ENCODE data around the gene WIZ. TPM values are rescaled to one million over a fixed set of nuclear protein-coding genes. Genes with fewer than 3 reads are reported as not detected.

Gene WIZ
- total and polyA plus RNA-seq, 2 donors (not counting 1 experiment from before 2014, with no cell fraction given): 15.0 to 24.8 TPM

GRCh38 chr19:15374796-15375440 lies 74.8 kb downstream of the WIZ start:
- peaks cover 92% of the 10 kb centered on the region for H3K79me2 ChIP-seq (ENCODE audit: control insufficient read depth, insufficient read depth, low read length)
- H3K27me3 Mint-ChIP-seq: no peaks in the 10 kb centered on the region
- H3K4me2 ChIP-seq (replicated peaks; ENCODE audit: low read depth, low read length, poor library complexity, severe bottlenecking): no peak overlapping the region
- WGBS (ENCODE audit: insufficient coverage): 95% methylated on average over 23 of the region's 24 CpGs
- H2AFZ ChIP-seq (ENCODE audit: insufficient read depth, low read depth, low read length, poor library complexity, severe bottlenecking): no peak overlapping the region
- no peak for DNase-seq
- peaks cover 18 to 22% of the 10 kb centered on the region in 2 donors for H3K4me1 ChIP-seq (ENCODE audit: control insufficient read depth in 2 of 2, insufficient read depth in 2 of 2, low read length in 2 of 2)
- TF ChIP-seq EZH2 (IDR thresholded peaks at IDR 0.05; ENCODE audit: borderline replicate concordance, insufficient read depth, low read depth, low read length, poor library complexity, severe bottlenecking): no peak
- TF ChIP-seq, protein P1, sequence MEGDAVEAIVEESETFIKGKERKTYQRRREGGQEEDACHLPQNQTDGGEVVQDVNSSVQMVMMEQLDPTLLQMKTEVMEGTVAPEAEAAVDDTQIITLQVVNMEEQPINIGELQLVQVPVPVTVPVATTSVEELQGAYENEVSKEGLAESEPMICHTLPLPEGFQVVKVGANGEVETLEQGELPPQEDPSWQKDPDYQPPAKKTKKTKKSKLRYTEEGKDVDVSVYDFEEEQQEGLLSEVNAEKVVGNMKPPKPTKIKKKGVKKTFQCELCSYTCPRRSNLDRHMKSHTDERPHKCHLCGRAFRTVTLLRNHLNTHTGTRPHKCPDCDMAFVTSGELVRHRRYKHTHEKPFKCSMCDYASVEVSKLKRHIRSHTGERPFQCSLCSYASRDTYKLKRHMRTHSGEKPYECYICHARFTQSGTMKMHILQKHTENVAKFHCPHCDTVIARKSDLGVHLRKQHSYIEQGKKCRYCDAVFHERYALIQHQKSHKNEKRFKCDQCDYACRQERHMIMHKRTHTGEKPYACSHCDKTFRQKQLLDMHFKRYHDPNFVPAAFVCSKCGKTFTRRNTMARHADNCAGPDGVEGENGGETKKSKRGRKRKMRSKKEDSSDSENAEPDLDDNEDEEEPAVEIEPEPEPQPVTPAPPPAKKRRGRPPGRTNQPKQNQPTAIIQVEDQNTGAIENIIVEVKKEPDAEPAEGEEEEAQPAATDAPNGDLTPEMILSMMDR (IDR thresholded peaks at IDR 0.05): no peak
- H3K27ac Mint-ChIP-seq: no peak overlapping the region
- intact Hi-C loops (cut with micrococcal nuclease): no loop called here
- ChIA-PET CTCF (no interaction called here), POLR2A (no interaction called here)
- H3K27ac ChIP-seq (ENCODE audit: low read length in 2 of 2): no peak overlapping the region
- H3K4me3 Mint-ChIP-seq: no peak overlapping the region
- H3K9me3 ChIP-seq (ENCODE audit: control extremely low read depth in 1 of 3, control insufficient read depth in 2 of 3, insufficient read depth in 1 of 3, low read length in 2 of 3): no peaks in the 10 kb centered on the region
- H3K4me3 ChIP-seq (ENCODE audit: control extremely low read depth in 1 of 5, extremely low read depth in 1 of 5, insufficient read depth in 1 of 5, low read depth in 2 of 5, low read length in 4 of 5): no peak overlapping the region
- H3K36me3 ChIP-seq (replicated peaks in 1 of 2; ENCODE audit: control extremely low read depth in 1 of 2, control insufficient read depth in 1 of 2, extremely low read depth in 1 of 2, insufficient read depth in 2 of 2, low read length in 1 of 2): peaks cover 2 to 49% of the 10 kb centered on the region in 2 experiments
- no peaks in the 10 kb centered on the region for H3K27me3 ChIP-seq (replicated peaks in 1 of 4; ENCODE audit: control extremely low read depth in 1 of 4, control insufficient read depth in 3 of 4, insufficient read depth in 4 of 4, low read length in 3 of 4)
- H3K4me1 Mint-ChIP-seq: peaks cover 25% of the 10 kb centered on the region
- H3K9me3 Mint-ChIP-seq (ENCODE audit: insufficient read depth): no peaks in the 10 kb centered on the region
- peaks cover 92% of the 10 kb centered on the region for H4K20me1 ChIP-seq (ENCODE audit: control insufficient read depth, insufficient read depth, low read length, poor library complexity, severe bottlenecking)
- no peak for ATAC-seq (ENCODE audit: low read depth)
- H3K9ac ChIP-seq (ENCODE audit: low read length): no peak overlapping the region

DNA sequence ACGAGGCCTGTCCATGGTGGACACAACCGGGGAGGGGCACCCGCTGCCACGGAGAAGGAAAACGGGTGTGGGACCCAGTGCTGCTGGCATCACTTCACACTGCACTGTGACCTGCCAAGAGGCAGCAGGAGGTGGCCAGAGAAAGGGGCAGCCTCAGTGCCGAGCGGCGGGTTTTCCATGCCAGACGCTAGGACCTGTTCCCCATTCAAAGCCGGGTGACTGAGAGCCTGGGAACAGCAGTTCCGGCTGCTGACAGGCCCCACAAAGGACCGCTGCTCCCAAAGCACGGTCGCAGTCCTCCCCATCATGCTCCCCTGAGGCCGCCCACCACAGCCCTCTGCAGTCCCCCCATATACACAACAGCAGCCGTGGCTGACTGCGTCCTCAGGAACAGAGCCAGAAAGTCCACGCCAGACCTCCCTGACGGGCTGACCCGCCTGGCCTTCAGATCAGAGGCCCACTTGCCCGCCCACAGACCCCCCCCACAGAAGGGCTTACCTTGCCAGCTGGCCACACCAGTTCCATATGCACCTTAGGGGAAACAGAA lies 75.6 kb downstream of the WIZ start:
- ChIA-PET POLR2A (no interaction called here), CTCF (no interaction called here)
- Histone ChIP-seq H3K9ac (ENCODE audit: low read length) (no peak overlapping the region), H3K27me3 (replicated peaks in 1 of 4; ENCODE audit: control extremely low read depth in 1 of 4, control insufficient read depth in 3 of 4, insufficient read depth in 4 of 4, low read length in 3 of 4) (no peaks in the 10 kb centered on the region), H3K4me2 (replicated peaks; ENCODE audit: low read depth, low read length, poor library complexity, severe bottlenecking) (no peak overlapping the region), H3K9me3 (ENCODE audit: control extremely low read depth in 1 of 3, control insufficient read depth in 2 of 3, insufficient read depth in 1 of 3, low read length in 2 of 3) (no peaks in the 10 kb centered on the region), H4K20me1 (ENCODE audit: control insufficient read depth, insufficient read depth, low read length, poor library complexity, severe bottlenecking) (peaks cover 99% of the 10 kb centered on the region), H2AFZ (ENCODE audit: insufficient read depth, low read depth, low read length, poor library complexity, severe bottlenecking) (no peak overlapping the region), H3K4me1 (ENCODE audit: control insufficient read depth in 2 of 2, insufficient read depth in 2 of 2, low read length in 2 of 2) (peaks cover 18 to 22% of the 10 kb centered on the region in 2 donors), H3K79me2 (ENCODE audit: control insufficient read depth, insufficient read depth, low read length) (peaks cover 99% of the 10 kb centered on the region), H3K27ac (ENCODE audit: low read length in 2 of 2) (no peak overlapping the region), H3K36me3 (replicated peaks in 1 of 2; ENCODE audit: control extremely low read depth in 1 of 2, control insufficient read depth in 1 of 2, extremely low read depth in 1 of 2, insufficient read depth in 2 of 2, low read length in 1 of 2) (peaks cover 2 to 56% of the 10 kb centered on the region in 2 experiments), H3K4me3 (ENCODE audit: control extremely low read depth in 1 of 5, extremely low read depth in 1 of 5, insufficient read depth in 1 of 5, low read depth in 2 of 5, low read length in 4 of 5) (no peak overlapping the region)
- intact Hi-C loops (cut with micrococcal nuclease): no loop called here
- H3K4me1 Mint-ChIP-seq: peaks cover 23% of the 10 kb centered on the region
- H3K9me3 Mint-ChIP-seq (ENCODE audit: insufficient read depth): no peaks in the 10 kb centered on the region
- no peaks in the 10 kb centered on the region for H3K27me3 Mint-ChIP-seq
- H3K4me3 Mint-ChIP-seq: no peak overlapping the region
- DNase-seq (no peak), ATAC-seq (ENCODE audit: low read depth) (no peak)
- 94% methylated on average over 21 of the region's 21 CpGs for WGBS (ENCODE audit: insufficient coverage)
- TF ChIP-seq EZH2 (IDR thresholded peaks at IDR 0.05; ENCODE audit: borderline replicate concordance, insufficient read depth, low read depth, low read length, poor library complexity, severe bottlenecking): no peak
- TF ChIP-seq, protein P1 (IDR thresholded peaks at IDR 0.05): no peak
- H3K27ac Mint-ChIP-seq: no peak overlapping the region

Data from B cell (primary cell).